GM21576 (cell line): ENCODE results near the gene SCAPER.

ENCODE experiments used
- ATAC-seq: cut with Tn5 transposase; IDR thresholded peaks from one replicate; pipeline ENCODE4 v1.9.1; 2021; ENCODE audit warnings: mild to moderate bottlenecking, moderate library complexity; ENCODE audit not compliant: unreplicated experiment

The SCAPER gene

DNA sequence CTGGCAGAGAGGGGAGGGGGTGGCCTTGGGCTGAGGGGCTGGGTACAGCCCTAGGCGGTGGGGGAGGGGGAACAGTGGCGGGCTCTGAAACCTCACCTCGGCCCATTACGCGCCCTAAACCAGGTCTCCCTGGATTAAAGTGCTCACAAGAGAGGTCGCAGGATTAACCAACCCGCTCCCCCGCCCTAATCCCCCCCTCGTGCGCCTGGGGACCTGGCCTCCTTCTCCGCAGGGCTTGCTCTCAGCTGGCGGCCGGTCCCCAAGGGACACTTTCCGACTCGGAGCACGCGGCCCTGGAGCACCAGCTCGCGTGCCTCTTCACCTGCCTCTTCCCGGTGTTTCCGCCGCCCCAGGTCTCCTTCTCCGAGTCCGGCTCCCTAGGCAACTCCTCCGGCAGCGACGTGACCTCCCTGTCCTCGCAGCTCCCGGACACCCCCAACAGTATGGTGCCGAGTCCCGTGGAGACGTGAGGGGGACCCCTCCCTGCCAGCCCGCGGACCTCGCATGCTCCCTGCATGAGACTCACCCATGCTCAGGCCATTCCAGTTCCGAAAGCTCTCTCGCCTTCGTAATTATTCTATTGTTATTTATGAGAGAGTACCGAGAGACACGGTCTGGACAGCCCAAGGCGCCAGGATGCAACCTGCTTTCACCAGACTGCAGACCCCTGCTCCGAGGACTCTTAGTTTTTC lies 563.6 kb downstream of the SCAPER start:
- no peak for ATAC-seq

DNA sequence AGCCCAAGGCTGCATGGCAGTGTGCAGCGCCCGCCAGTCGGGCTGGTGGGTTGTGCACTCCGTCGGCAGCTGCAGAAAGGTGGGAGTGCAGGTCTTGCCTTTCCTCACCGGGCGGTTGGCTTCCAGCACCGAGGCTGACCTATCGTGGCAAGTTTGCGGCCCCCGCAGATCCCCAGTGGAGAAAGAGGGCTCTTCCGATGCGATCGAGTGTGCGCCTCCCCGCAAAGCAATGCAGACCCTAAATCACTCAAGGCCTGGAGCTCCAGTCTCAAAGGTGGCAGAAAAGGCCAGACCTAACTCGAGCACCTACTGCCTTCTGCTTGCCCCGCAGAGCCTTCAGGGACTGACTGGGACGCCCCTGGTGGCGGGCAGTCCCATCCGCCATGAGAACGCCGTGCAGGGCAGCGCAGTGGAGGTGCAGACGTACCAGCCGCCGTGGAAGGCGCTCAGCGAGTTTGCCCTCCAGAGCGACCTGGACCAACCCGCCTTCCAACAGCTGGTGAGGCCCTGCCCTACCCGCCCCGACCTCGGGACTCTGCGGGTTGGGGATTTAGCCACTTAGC lies 564.3 kb downstream of the SCAPER start:
- no peak for ATAC-seq

DNA sequence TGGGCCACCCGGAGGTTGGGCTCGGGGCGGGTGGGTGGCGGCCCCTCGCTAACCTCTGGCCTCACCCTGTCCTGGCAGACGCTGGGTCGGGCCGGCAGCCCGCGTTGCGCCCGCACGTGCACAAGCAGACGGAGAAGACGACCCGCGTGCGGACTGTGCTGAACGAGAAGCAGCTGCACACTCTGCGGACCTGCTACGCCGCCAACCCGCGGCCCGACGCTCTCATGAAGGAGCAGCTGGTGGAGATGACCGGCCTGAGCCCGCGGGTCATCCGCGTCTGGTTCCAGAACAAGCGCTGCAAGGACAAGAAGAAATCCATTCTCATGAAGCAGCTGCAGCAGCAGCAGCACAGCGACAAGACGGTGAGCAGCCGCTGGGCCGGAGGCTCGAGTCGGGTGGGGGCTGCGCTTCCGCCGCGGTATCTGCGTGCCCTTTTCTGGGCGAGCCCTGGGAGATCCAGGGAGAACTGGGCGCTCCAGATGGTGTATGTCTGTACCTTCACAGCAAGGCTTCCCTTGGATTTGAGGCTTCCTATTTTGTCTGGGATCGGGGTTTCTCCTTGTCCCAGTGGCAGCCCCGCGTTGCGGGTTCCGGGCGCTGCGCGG lies 564.8 kb downstream of the SCAPER start:
- no peak for ATAC-seq

DNA sequence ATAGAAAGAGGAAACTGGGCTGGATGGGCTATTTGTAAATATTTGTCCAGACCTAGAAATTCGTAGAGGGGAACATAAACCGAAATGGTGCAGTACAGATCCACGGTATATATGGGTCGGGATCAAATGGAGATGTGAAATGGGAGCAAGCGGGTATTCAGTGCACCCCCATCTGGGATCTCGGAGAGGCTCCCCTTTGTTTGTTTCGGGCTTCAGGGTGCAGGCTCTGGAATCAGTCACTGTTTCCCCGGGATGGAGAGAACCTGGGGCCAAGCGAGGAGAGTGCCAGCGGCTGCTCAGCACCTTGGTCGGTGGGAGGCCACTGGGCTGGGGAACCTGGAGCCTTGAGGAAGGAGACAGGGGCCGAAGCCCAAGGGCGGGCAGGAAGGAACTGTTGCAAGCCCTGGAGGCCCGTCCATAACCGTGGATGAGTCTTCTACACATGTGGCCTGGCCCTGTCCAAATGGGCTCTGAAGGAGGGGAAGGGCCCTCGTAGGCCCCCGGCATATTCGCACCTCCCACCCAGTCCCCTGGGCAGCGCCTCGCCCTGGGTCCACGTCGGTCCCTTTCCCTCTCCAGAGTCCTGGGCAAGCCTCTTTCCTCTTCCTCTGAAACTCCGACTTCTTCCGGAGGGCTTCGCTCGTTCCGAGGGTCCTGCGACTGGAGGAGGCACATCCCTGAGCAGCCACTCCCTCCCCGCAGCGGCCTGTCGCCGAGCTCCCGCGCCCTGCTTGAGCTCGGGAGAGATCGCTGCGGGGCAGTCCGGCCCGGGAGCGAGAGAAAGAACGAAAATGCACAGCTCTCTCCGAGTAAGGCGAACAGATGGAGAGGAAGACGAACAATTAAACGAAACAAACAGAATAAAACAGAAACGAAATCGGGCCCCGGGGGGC lies 565.6 kb downstream of the SCAPER start:
- no peak for ATAC-seq

DNA sequence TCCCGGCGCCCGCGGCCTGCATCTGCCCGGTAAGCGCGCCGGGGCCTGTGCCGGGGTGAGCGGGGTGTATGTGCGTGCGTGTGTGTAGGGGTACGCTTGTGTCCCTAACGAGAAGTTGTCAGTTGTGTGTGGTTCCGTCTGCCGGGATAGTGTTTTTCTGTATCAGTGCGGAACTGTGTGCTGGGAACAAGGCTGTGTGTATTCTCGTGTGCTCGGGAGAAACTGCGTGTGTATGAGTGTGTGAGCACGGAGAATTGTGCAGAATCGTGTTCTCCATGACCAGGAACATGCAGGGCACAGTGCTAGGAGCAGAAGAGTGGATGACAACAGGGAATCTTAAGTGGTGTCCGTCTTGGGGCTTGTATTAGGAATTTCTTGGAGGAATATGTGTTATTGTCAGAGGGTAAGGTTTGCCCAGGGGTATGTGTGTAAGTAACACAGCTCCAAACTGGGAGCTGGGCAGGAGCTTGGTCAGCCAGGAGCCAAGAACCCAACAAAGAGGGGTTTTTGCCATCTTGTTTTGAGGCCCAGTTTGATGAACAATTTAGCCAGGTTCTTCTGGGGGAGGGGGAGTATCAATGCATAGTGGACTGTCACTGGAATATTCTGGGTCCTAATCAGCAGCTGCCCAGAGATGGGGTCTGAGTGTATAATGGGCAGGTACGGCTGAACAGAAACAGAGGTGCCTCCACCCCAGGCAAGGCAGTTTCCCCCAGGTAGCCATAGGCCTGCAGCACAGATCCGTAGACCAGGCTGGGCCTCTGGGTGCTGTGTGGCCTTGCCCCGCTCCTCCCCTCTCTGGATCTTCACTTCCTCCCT lies 566.4 kb downstream of the SCAPER start:
- ATAC-seq, result no peak

DNA sequence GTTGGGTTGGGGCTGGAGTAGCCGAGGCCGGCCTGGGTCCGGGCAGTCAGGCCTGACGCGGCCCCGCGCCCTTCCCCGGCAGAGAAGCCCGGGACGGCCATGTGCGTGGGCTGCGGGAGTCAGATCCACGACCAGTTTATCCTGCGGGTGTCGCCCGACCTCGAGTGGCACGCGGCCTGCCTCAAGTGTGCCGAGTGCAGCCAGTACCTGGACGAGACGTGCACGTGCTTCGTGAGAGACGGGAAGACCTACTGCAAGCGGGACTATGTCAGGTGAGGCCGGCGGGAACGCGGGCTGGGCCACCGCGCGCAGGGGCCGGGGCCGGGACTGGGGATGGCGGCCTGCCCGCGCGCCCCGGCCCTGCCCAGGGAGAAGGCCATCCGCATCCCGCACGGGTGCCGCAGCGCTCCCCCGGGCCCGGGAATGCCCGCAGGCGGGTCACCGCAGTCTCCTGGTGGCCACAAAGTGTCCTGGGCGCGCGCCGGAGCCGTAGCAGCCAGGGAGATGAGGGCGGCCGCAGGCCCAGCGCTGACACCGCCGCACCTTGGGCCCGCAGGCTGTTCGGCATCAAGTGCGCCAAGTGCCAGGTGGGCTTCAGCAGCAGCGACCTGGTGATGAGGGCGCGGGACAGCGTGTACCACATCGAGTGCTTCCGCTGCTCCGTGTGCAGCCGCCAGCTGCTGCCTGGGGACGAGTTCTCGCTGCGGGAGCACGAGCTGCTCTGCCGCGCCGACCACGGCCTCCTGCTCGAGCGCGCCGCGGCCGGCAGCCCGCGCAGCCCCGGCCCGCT lies 567.2 kb downstream of the SCAPER start:
- ATAC-seq, result no peak

DNA sequence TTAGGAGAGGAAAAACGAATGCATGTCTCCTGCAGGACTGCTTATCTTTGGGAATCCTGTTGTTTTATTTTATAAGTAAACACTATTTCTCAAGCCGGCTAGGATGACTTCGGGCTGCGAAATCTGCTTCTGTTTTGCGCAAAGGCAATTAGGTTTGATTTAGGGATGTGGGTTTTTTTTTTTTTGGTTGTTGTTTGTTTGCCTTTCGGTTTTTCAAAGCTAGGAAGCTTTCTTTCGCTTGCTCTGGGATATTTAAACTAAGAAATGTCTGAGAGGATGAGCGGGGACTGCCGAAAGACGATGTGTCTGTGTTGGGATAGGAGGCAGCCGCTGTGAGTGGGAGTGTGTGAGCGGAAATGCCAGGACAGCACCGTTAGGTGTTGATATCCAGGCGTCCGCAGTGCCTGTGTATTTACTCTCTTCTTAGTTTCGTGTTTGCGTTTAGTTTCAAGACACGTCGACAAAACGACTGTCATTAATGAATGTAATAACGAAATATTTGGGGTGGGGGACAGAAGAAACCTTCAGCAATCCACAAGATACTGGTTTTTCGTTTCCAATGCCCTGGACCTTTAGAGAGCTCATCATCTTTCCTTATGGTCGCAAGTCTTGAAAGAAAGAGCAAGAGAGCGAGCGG lies 568.0 kb downstream of the SCAPER start:
- ATAC-seq, result no peak

DNA sequence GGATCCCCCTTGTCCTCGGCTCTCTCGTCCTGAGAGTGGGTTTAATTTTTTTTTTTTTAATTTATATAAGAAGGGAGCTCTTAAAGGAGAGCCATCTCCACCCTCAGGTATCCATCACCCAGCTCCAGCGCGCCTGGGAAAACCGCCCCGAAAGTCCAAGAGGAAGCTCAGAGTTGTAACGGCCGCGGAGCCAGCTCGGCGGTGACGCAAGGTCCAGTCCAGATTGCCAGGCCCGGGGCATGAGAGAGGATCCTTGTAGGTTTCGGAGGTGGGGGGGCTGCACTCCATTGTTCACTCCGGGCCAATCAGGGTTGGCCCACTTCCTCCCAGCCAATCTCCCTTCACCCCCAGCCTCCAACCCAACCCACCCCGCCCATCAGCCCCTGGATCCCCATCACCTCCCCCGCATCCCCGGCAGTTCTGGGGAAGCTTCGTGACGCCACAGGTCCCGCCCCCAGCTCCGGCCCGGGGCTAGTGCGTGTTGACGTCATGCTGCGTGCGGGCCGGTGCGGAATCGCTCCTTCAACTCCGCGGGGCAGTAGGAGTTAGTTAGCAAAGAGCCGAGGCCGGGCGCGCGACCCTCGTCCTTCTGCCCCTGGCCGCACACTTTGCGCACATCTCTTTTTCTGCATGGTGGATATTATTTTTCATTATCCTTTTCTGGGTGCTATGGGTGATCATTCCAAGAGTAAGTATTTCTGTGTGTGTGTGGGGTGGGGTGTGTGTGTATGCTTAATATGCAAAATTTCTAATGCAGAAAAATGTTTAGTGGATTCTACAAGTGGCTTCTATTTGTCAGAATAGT lies 568.7 kb downstream of the SCAPER start, which contains the start of gene ISL2:
Gene ISL2 (plus strand): TSS at position 520 of the 805 bp plus-strand sequence. CDS start 111 bp downstream, at position 631.
- ATAC-seq, result peak; percentile 46

DNA sequence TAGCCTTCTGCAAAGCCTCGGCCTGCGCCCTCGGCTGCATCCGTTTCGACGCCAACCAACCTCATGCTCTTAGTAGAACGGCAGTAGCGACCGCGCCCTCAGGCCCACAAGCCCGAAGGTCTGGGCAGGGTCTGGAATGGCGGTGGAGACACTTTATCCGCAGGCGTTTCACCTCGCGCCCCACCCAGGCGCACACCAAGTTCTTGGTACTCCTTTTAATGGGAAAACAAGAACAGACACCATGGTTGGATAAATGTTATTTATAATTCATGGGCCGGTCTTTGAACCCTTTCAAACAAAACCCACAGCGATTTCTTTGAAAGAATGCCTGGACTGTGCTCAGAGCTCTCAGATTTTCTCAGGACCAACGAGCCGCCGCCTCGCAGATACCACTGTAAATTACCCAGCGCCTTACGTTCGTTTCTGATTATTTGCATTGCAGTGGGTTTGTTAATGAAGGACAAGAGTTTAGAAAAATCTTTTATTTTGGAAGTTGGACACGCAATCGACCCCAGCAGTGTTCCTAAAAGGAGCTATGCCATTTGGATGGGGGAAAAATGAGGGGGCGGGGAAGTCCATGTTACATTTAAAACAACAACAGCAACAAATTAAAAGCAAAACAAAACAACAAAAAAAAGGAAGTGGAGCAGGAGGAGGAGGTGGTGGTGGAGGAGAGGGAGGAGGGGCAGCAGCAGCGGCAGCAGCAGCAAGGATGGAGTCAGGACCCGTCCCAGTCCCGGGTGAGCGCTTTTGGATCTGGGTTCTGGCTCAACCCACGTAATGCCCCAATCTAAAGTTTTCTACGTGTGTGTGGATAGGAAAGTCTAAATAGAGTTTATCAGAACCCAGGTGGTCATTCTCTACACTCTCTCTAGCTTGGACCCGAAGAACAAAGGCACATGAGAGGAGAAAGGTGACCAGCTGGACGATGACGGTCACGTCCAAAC lies 569.6 kb downstream of the SCAPER start:
- ATAC-seq, result no peak

DNA sequence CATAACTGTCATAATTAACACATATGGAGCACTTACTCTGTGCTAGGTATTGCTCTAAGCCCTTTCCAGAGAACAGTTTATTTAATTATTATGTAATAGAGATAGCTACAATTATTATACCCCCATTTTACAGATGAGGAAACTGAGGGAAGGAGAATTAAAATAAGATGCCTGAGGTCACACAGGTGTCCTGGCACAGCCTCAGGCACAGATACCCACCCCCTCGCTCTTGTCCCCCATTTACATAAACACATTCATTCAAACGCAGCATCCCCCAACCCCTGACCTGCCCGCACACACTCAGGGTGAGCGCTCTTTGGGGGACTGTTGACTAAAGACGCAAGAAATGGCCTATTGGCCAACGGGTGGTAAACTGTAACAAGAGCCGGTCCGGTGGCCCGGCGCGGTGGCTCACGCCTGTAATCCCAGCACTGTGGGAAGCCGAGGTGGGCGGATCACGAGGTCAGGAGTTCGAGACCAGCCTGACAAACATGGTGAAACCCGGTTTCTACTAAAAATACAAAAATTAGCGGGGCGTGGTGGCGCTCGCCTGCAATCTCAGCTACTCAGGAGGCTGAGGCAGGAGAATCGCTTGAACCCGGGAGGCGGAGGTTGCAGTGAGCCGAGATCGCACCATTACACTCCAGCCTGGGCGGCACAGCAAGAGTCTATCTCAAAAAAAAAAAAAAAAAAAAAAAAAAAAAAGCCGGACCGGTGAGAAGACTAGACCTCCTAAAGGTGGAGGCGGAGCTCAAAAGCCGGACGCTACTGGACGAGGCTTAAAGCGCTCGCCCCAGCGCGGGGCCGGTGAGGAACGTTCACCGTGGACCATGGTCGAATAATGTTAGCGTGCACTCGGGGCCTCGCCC lies 570.5 kb downstream of the SCAPER start:
- ATAC-seq, result no peak

DNA sequence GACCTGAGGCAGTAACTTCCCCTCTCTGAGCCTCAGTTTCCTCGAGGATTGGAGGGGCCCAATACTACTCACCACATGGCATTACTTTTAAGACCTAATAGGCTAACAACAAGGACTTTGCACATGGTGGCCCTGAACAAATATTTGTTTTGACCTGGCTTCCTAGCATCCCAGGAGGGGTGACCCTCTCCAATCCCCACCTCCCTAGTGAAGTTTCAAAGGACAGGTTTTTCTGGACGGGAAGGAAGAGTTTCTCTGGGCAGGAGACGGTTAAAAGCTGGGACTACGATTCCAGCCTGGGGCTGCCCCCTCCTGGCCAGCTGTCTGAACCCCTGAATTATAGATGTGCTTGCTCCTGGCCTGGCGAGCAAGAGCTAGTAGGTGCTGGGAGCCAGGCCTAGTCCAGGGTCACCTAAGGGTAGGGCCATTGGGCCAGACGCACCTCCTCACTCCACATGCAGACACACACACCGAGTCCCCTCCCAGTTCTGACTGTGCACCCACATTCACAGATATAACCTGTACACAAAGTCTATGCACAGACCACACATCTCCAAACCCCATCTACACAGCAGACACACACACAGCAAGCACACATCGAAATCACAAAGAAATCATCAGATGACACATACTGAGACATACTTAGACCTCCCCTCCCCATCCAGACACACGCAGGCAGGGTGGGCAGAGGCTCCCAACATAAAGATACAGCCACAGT lies 571.3 kb downstream of the SCAPER start:
- ATAC-seq, result no peak

DNA sequence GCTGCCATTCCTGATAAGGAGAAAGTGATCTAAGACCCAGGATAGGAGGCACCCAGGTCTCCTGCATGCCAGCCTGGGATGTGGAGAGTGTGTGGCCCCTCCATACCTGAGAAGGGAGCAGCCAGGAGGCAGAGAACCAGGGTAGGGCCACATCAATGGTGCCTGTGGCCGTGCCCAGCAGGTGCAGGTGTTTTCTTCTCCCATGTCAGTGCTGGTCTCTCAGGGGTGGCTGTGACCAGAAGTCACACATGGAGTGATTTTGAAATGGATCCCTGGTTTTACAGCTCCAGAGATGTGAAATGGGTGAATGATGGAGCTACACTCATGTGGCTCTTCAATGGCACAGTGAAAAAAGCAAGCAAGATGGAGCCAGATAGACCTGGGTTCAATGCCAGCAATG lies 571.8 kb downstream of the SCAPER start:
- no peak for ATAC-seq

DNA sequence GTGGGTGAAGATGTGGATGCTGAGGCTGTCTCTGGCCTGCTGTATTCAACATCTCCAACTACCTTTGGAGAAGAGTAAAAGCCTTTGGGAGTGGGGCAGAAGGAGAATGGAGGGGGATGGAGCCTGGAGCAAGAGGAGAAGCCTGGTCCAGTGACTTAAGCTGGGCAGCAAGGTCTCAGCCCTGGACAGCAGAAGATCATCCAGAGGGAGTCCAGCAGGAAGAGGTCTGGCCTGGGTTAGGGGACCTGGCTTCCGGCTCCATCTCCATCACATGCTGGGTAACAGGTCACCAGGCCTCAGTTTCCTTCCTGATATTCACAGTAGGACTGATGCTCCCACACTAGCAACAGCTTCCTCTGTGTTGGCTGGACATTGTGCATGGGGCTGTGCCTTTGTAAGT lies 572.3 kb downstream of the SCAPER start:
- no peak for ATAC-seq

DNA sequence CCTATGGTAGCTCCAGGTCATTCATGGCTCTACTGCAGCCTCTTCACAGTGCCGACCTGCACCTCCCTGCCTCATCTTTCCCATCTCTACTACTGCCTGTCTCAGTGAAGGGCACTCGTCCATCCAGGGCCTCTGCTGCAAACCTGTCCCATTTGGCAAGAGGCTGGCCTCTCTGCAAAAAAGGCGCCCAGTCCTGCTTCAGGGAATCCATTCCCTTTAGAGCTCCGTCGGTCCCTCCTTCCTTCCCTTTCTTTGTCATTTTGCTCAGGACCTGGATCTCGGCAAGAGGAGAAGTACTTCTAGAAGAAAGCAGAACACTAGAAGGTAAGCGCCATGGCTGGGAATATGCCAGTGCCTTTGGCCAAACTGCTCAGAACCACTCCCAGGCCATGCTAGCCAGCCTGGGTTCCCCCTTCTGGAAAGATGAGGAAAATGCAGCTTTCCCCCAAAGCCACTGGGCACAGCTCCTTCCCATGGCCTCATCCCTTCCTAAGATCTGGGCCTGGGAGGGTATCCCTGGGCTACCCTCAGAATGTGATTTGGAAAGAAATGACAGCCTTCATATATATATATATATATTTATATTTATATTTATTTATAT lies 575.0 kb downstream of the SCAPER start:
- no peak for ATAC-seq

DNA sequence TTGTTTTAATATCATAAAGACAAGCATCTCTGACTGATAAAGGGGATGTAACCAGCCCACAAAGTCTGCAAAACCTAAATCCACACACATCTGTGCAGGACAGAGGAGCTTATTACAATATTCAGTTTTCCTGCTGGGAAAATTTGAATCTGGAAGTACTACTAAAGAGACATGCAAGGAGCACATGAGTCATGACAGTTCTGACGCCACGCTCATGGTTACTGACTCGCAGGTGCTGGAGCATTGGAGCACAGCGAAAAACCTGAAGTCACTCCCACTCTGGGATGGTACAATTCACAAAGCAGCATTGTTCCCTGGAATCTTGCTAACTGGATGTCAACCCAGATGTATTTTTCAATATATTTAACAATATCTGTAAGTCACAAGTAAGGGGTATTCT lies 576.2 kb downstream of the SCAPER start:
- ATAC-seq, result no peak
